Erythroblast (primary cell): ENCODE results near the gene SAPCD2.

Source experiments
- GATA1 ChIP-seq: IDR thresholded peaks from 2 replicates; pipeline ENCODE4 v1.6.1; 2011; ENCODE audit warnings: low read depth, mild to moderate bottlenecking, control low read depth, low read length, moderate library complexity
- POLR2A ChIP-seq: IDR thresholded peaks from 2 replicates; pipeline ENCODE4 v1.6.1; 2011; ENCODE audit warnings: mild to moderate bottlenecking, low read length

- TF ChIP-seq POLR2A (no peak), GATA1 (no peak)
These were observed 4.9 kb downstream of the SAPCD2 start for GRCh38 chr9:137065336-137065967.
